ENCODE results near the gene OR6S1. TPM values are rescaled to one million over a fixed set of nuclear protein-coding genes. Genes with fewer than 3 reads are reported as not detected.

OR6S1 gene
- total and polyA plus RNA-seq, 8 donors, result not detected

GRCh38 chr14:20609215-20610001, 32.1 kb downstream of the OR6S1 start:
- peak; percentile 82 for ATAC-seq
- H3K4me3 ChIP-seq, result peak overlapping the region; percentile 75 to 82
- DNase-seq, result peak; percentile 60 to 91 (median 84)
- no peaks in the 10 kb centered on the region for H3K36me3 ChIP-seq
- no peaks in the 10 kb centered on the region for H3K27me3 ChIP-seq
- peak; percentile 86 to 93 for TF ChIP-seq CTCF (IDR thresholded peaks at IDR 0.05)
- intact Hi-C loops (cut with DNase I), result loop anchor here (5.0 to 10.0 kb wide), 5 partner anchors 73 to 285 kb away; partner anchors contain the start of genes ANG (in 1 of the 2), RNASE4 (in 1 of the 2) and TEP1 (in 1 of the 2)
- H3K9me3 ChIP-seq, result no peaks in the 10 kb centered on the region
- H3K27ac ChIP-seq, result peak overlapping the region; percentile 57 to 76
- peaks cover 3 to 38% of the 10 kb centered on the region in 2 donors for H3K4me1 ChIP-seq

- Histone ChIP-seq H3K4me3 (no peak overlapping the region), H3K4me1 (peaks cover 3 to 29% of the 10 kb centered on the region in 2 donors), H3K36me3 (no peaks in the 10 kb centered on the region), H3K27ac (no peak overlapping the region), H3K9me3 (no peaks in the 10 kb centered on the region), H3K27me3 (no peaks in the 10 kb centered on the region)
- TF ChIP-seq CTCF (IDR thresholded peaks at IDR 0.05), result no peak
- ATAC-seq (no peak), DNase-seq (no peak)
- intact Hi-C loops (cut with DNase I), result loop anchor here in 1 of 2 donors (10.0 kb wide), 3 partner anchors 74 to 284 kb away; partner anchors contain the start of gene TEP1
Observed at GRCh38 chr14:20608383-20609110, 32.9 kb downstream of the OR6S1 start.

GRCh38 chr14:20607617-20608016, 33.9 kb downstream of the OR6S1 start:
- ATAC-seq (no peak), DNase-seq (no peak)
- TF ChIP-seq CTCF (IDR thresholded peaks at IDR 0.05), result no peak
- Histone ChIP-seq H3K36me3 (no peaks in the 10 kb centered on the region), H3K4me3 (no peak overlapping the region), H3K27me3 (no peaks in the 10 kb centered on the region), H3K27ac (no peak overlapping the region), H3K9me3 (no peaks in the 10 kb centered on the region), H3K4me1 (peaks cover 3 to 21% of the 10 kb centered on the region in 2 donors)
- intact Hi-C loops (cut with DNase I), result loop anchor here in 1 of 2 donors (10.0 kb wide), 3 partner anchors 73 to 283 kb away; partner anchors contain the start of gene TEP1

GRCh38 chr14:20606902-20607242, 34.6 kb downstream of the OR6S1 start:
- H3K27ac ChIP-seq, result no peak overlapping the region
- no peak overlapping the region for H3K4me3 ChIP-seq
- ATAC-seq (no peak), DNase-seq (no peak)
- H3K36me3 ChIP-seq, result no peaks in the 10 kb centered on the region
- no peak for TF ChIP-seq CTCF (IDR thresholded peaks at IDR 0.05)
- peaks cover 3 to 17% of the 10 kb centered on the region in 2 donors for H3K4me1 ChIP-seq
- H3K9me3 ChIP-seq, result no peaks in the 10 kb centered on the region
- intact Hi-C loops (cut with DNase I), result loop anchor here in 1 of 2 donors (10.0 kb wide), 3 partner anchors 72 to 282 kb away; partner anchors contain the start of gene TEP1
- H3K27me3 ChIP-seq, result no peaks in the 10 kb centered on the region

All from left lung (tissue), 10 donors.